Neural cell (in vitro differentiated cells): ENCODE results near the gene TMEM164.

ENCODE experiments used
- POLR2AphosphoS5 ChIP-seq: IDR thresholded peaks from 2 replicates; pipeline ENCODE4 v1.6.1; 2012
- TF ChIP-seq, protein P1 (sequence below): fragments of 450-650 bp; IDR thresholded peaks from 2 replicates; pipeline ENCODE4 v1.5.1; 2014; ENCODE audit warnings: antibody characterized with exemption, mild to moderate bottlenecking, moderate library complexity; ENCODE audit not compliant: poor library complexity, severe bottlenecking

DNA sequence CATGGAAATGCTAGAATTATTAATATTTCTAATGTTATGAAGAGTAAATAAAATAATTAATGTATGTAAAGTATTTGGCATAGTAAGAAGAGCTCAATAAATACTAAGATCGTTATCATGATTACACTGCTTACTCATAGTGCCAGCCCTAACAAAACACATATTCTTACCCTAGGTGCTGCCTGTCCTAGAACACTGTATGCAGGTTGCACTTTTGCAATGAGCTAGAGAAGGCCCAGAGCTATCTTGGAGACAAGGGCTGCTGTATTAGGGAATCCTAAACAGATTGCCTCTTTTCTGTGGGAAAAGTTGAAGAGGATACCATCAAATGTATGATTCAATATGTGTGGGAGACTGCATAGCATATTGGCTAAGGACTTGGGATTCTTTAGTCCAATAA lies 48.0 kb upstream of the TMEM164 start:
- TF ChIP-seq, protein P1, sequence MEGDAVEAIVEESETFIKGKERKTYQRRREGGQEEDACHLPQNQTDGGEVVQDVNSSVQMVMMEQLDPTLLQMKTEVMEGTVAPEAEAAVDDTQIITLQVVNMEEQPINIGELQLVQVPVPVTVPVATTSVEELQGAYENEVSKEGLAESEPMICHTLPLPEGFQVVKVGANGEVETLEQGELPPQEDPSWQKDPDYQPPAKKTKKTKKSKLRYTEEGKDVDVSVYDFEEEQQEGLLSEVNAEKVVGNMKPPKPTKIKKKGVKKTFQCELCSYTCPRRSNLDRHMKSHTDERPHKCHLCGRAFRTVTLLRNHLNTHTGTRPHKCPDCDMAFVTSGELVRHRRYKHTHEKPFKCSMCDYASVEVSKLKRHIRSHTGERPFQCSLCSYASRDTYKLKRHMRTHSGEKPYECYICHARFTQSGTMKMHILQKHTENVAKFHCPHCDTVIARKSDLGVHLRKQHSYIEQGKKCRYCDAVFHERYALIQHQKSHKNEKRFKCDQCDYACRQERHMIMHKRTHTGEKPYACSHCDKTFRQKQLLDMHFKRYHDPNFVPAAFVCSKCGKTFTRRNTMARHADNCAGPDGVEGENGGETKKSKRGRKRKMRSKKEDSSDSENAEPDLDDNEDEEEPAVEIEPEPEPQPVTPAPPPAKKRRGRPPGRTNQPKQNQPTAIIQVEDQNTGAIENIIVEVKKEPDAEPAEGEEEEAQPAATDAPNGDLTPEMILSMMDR = no peak
- TF ChIP-seq POLR2AphosphoS5 = no peak
